K562 (cell line): ENCODE data around the gene HNRNPD. TPM values are rescaled to one million over a fixed set of nuclear protein-coding genes. Genes with fewer than 3 reads are reported as not detected.

Experiments used
- BMI1 ChIP-seq: fragments of 150-350 bp; IDR thresholded peaks from 2 replicates; pipeline ENCODE4 v1.6.1; 2014; ENCODE audit warnings: low read length
- CBX2 ChIP-seq: fragments of 200-600 bp; sonication (generic); IDR thresholded peaks from one replicate; pipeline ENCODE4 v1.6.1; 2012; ENCODE audit warnings: mild to moderate bottlenecking, low read length, inconsistent platforms; ENCODE audit not compliant: insufficient read depth, poor library complexity, severe bottlenecking
- CREM ChIP-seq: IDR thresholded peaks from 2 replicates; pipeline ENCODE4 v1.6.1; 2014; ENCODE audit warnings: antibody characterized with exemption, low read depth
- ELF4 ChIP-seq: fragments of 450-650 bp; formaldehyde crosslinking; IDR thresholded peaks from 2 replicates; pipeline ENCODE4 v1.4.0; 2022; ENCODE audit warnings: missing genetic modification characterization
- FUS ChIP-seq: fragments of 200-400 bp; formaldehyde crosslinking; optimal IDR thresholded peaks from 2 replicates; pipeline ENCODE3; 2017; ENCODE audit warnings: low read depth, low read length
- GTF2E2 ChIP-seq: fragments of 200-800 bp; sonication (Bioruptor generic); IDR thresholded peaks from 2 replicates; pipeline ENCODE4 v1.6.1; 2016; ENCODE audit warnings: missing genetic modification characterization, missing compliant biosample characterization
- KLF10 ChIP-seq: fragments of 250-450 bp; sonication (Bioruptor Pico); IDR thresholded peaks from 2 replicates; pipeline ENCODE4 v1.6.1; 2021; ENCODE audit warnings: matching md5 sums
- NFATC3 ChIP-seq: fragments of 450-650 bp; IDR thresholded peaks from 2 replicates; pipeline ENCODE4 v1.6.1; 2017; ENCODE audit warnings: mild to moderate bottlenecking
- OTX1 ChIP-seq: fragments of 450-650 bp; formaldehyde crosslinking; IDR thresholded peaks from 2 replicates; pipeline ENCODE4 v1.4.0; 2022; ENCODE audit warnings: mild to moderate bottlenecking
- SMARCB1 ChIP-seq: IDR thresholded peaks from 2 replicates; pipeline ENCODE4 v1.6.1; 2011; ENCODE audit warnings: improper control_type of control experiment, low read depth; ENCODE audit not compliant: insufficient read length
- XRCC5 ChIP-seq: fragments of 200-400 bp; formaldehyde crosslinking; IDR thresholded peaks from 2 replicates; pipeline ENCODE4 v1.6.1; 2017; ENCODE audit warnings: low read depth, mild to moderate bottlenecking, low read length
- ZNF134 ChIP-seq: fragments of 250-450 bp; sonication (Bioruptor Pico); conservative IDR thresholded peaks from 2 replicates; pipeline ENCODE4 v1.4.0; 2020
- ZNF212 ChIP-seq: fragments of 450-650 bp; formaldehyde crosslinking; IDR thresholded peaks from 2 replicates; pipeline ENCODE4 v1.4.0; 2020; ENCODE audit warnings: mild to moderate bottlenecking
- ZNF282 ChIP-seq: sonication (generic); formaldehyde crosslinking; IDR thresholded peaks from 2 replicates; pipeline ENCODE4 v1.8.1; 2023; ENCODE audit warnings: missing genetic modification reagents
- ZNF3 ChIP-seq: fragments of 250-450 bp; sonication (Bioruptor Pico); IDR thresholded peaks from 2 replicates; pipeline ENCODE4 v1.5.0; 2021; ENCODE audit warnings: mild to moderate bottlenecking, moderate library complexity
- ZNF384 ChIP-seq: IDR thresholded peaks from 2 replicates; pipeline ENCODE4 v1.6.1; 2012; ENCODE audit warnings: low read depth, low read length, improper control_type of control experiment
- ZNF717 ChIP-seq: fragments of 250-450 bp; sonication (Bioruptor Pico); IDR thresholded peaks from 2 replicates; pipeline ENCODE4 v1.5.0; 2021
- ZNF76 ChIP-seq: fragments of 250-450 bp; sonication (Bioruptor Pico); IDR thresholded peaks from 2 replicates; pipeline ENCODE4 v1.4.0; 2020; ENCODE audit warnings: mild to moderate bottlenecking, moderate library complexity, borderline replicate concordance
- ZSCAN29 ChIP-seq: fragments of 450-650 bp; IDR thresholded peaks from 2 replicates; pipeline ENCODE4 v1.6.1; 2017
- polyA plus RNA-seq, 8 experiments: library from polyadenylated mRNA; depleted of rRNA in 4 of 8; stranded (reverse) in 5 of 8; unstranded in 3 of 8; fragments of >200 nt; fragmentation: Nextera tagmentation in 2 of 8; fragmentation: Illumina TruSeq in 1 of 8; extraction: Ambion mirVana in 2 of 8; extraction: Trizol in 1 of 8; gene quantifications; 2 replicates each; pipeline versions ENCODE4 v1.2.1 to v1.2.3, GENCODE V29; 2011 to 2014; ENCODE audit warnings: inconsistent platforms in 1 of 8, missing spikeins in 1 of 8
- total RNA-seq, 7 experiments: library from RNA; depleted of rRNA in 6 of 7; stranded (reverse); fragments of >200 nt in 6 of 7; fragmentation: Illumina TruSeq in 2 of 7; extraction: Trizol in 2 of 7; gene quantifications; 2 replicates each; pipeline versions ENCODE4 v1.2.1 to v1.2.3, GENCODE V29; 2011 to 2021; ENCODE audit warnings: low replicate concordance in 1 of 7
- TF ChIP-seq, protein P1 (sequence below), 2 experiments: IDR thresholded peaks; 2 replicates each; pipeline ENCODE4 v1.6.1; 2012; ENCODE audit warnings: improper control_type of control experiment in 2 of 2, low read depth in 2 of 2, low read length in 2 of 2, borderline replicate concordance in 1 of 2
- TF ChIP-seq, protein P2 (sequence below): sonication (generic); formaldehyde crosslinking; IDR thresholded peaks from 2 replicates; pipeline ENCODE4 v1.8.1; 2023; ENCODE audit warnings: mild to moderate bottlenecking, missing genetic modification reagents
- TF ChIP-seq, protein P3 (sequence below): fragments of 450-650 bp; IDR thresholded peaks from 2 replicates; pipeline ENCODE4 v1.6.1; 2016; ENCODE audit warnings: borderline replicate concordance
- TF ChIP-seq, protein P4 (sequence below): sonication (generic); formaldehyde crosslinking; IDR thresholded peaks from 2 replicates; pipeline ENCODE4 v1.8.0; 2022; ENCODE audit warnings: missing genetic modification reagents, mild to moderate bottlenecking, moderate library complexity, borderline replicate concordance

HNRNPD gene
- total and polyA plus RNA-seq, 9 of the 15 experiments (the other 6 are each of a cell fraction or from before 2014, with no cell fraction given), result 92.4 to 955 (median 160) TPM

DNA sequence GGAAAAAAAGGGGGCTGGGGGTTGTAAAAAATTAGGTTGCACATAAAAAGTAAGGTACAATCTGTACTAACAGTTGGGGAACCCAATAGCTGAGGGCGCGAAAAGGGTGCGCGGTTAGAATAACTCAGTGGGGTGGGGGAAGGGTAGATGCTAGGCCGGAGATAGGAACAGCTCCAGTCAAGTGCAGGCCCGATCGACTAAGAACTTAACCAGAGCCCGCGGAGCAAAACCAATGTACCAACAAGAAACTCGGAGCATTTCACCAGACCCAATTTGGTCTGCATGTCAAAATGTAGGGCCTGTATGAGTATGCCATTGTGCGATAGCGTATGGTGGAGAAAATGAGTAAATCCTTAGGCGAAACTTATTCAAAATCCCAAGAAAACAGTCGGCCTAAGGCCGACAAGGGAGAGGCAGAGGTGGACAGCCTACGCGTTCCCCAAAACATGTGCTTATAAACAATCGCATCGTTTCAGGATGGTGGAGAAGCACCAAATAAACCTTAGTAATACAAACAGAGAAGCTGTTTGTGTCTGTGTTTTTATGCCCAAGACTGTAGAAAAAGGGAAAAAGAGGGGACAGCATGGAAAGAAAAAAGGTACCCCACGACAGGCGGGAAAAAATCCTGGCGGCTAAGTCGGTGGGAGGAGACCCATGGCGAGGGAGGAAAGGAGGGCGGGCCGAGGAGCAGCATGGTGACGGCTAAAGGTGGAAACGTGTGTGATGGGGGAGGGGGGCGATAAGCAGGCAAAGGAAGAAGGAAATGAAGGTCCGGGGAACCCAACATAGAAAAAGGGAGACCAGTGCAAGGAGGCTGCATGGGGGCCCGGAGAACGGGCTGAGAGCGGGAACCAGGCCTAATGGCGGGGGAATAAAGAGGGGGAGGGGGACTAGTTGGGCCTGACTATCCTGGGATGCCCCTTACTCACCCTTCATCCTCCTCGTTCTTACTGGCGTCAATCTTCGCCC, 990 bp downstream of the HNRNPD start (continued):
- TF ChIP-seq ZNF76 (CRISPR knock-in tag), result no peak
- TF ChIP-seq ZSCAN29, result no peak
- TF ChIP-seq, protein P1, sequence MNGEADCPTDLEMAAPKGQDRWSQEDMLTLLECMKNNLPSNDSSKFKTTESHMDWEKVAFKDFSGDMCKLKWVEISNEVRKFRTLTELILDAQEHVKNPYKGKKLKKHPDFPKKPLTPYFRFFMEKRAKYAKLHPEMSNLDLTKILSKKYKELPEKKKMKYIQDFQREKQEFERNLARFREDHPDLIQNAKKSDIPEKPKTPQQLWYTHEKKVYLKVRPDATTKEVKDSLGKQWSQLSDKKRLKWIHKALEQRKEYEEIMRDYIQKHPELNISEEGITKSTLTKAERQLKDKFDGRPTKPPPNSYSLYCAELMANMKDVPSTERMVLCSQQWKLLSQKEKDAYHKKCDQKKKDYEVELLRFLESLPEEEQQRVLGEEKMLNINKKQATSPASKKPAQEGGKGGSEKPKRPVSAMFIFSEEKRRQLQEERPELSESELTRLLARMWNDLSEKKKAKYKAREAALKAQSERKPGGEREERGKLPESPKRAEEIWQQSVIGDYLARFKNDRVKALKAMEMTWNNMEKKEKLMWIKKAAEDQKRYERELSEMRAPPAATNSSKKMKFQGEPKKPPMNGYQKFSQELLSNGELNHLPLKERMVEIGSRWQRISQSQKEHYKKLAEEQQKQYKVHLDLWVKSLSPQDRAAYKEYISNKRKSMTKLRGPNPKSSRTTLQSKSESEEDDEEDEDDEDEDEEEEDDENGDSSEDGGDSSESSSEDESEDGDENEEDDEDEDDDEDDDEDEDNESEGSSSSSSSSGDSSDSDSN (IDR thresholded peaks at IDR 0.05; ENCODE audit: borderline replicate concordance in 1 of 2, low read depth in 2 of 2, low read length in 2 of 2), result 0 out of 4 replicates have a peak, but pooled peaks of 1 of the 2 experiments have one; percentile 48
- TF ChIP-seq, protein P2, sequence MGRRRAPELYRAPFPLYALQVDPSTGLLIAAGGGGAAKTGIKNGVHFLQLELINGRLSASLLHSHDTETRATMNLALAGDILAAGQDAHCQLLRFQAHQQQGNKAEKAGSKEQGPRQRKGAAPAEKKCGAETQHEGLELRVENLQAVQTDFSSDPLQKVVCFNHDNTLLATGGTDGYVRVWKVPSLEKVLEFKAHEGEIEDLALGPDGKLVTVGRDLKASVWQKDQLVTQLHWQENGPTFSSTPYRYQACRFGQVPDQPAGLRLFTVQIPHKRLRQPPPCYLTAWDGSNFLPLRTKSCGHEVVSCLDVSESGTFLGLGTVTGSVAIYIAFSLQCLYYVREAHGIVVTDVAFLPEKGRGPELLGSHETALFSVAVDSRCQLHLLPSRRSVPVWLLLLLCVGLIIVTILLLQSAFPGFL, result no peak
- no peak for TF ChIP-seq ZNF282 (CRISPR knock-in tag)
- TF ChIP-seq NFATC3, result peak; percentile 61; the same call in 1 of the 2 replicates
- no peak for TF ChIP-seq ZNF134 (CRISPR knock-in tag)
- no peak for TF ChIP-seq SMARCB1
- no peak for TF ChIP-seq ZNF3 (CRISPR knock-in tag)
- TF ChIP-seq, protein P3, sequence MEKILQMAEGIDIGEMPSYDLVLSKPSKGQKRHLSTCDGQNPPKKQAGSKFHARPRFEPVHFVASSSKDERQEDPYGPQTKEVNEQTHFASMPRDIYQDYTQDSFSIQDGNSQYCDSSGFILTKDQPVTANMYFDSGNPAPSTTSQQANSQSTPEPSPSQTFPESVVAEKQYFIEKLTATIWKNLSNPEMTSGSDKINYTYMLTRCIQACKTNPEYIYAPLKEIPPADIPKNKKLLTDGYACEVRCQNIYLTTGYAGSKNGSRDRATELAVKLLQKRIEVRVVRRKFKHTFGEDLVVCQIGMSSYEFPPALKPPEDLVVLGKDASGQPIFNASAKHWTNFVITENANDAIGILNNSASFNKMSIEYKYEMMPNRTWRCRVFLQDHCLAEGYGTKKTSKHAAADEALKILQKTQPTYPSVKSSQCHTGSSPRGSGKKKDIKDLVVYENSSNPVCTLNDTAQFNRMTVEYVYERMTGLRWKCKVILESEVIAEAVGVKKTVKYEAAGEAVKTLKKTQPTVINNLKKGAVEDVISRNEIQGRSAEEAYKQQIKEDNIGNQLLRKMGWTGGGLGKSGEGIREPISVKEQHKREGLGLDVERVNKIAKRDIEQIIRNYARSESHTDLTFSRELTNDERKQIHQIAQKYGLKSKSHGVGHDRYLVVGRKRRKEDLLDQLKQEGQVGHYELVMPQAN, result peak; percentile 93
- TF ChIP-seq ZNF717 (CRISPR knock-in tag), result no peak
- 0 out of 2 replicates have a peak, but pooled peaks have one; percentile 19 for TF ChIP-seq ELF4
- TF ChIP-seq ZNF212 (CRISPR knock-in tag), result no peak
- no peak for TF ChIP-seq FUS
- TF ChIP-seq, protein P4, sequence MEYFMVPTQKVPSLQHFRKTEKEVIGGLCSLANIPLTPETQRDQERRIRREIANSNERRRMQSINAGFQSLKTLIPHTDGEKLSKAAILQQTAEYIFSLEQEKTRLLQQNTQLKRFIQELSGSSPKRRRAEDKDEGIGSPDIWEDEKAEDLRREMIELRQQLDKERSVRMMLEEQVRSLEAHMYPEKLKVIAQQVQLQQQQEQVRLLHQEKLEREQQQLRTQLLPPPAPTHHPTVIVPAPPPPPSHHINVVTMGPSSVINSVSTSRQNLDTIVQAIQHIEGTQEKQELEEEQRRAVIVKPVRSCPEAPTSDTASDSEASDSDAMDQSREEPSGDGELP, result 0 out of 2 replicates have a peak, but pooled peaks have one; percentile 0
- TF ChIP-seq KLF10 (CRISPR knock-in tag), result no peak
- TF ChIP-seq OTX1, result no peak
- no peak for TF ChIP-seq BMI1
- peak; percentile 30; the same call in 1 of the 2 replicates for TF ChIP-seq XRCC5
- no peak for TF ChIP-seq CBX2
- TF ChIP-seq GTF2E2, result no peak
- TF ChIP-seq CREM, result peak; percentile 78
- TF ChIP-seq ZNF384, result 0 out of 2 replicates have a peak, but pooled peaks have one; percentile 14
